HUES48 (cell line): ENCODE data around the gene ATP2C1.
"Not testable (repeated sequence)": the region's sequence is repeated elsewhere in the genome, so short reads cannot be mapped to it uniquely, and the experiment has no call there.

Source experiments
- H3K27ac ChIP-seq: one replicate; pipeline ENCODE4 v1.7.0; 2013; ENCODE audit warnings: low read depth, low read length, inconsistent platforms
- H3K27me3 ChIP-seq: 2 replicates; pipeline ENCODE4 v1.6.1; 2013; ENCODE audit warnings: mild to moderate bottlenecking, low read length; ENCODE audit not compliant: control insufficient read depth, insufficient read depth
- H3K36me3 ChIP-seq: 2 replicates; pipeline ENCODE4 v1.6.1; 2013; ENCODE audit warnings: low read length; ENCODE audit not compliant: control insufficient read depth, insufficient read depth
- H3K4me1 ChIP-seq: 2 replicates; pipeline ENCODE4 v1.6.1; 2013; ENCODE audit warnings: mild to moderate bottlenecking, low read length; ENCODE audit not compliant: control insufficient read depth, insufficient read depth
- H3K4me3 ChIP-seq: 2 replicates; pipeline ENCODE4 v1.5.1; 2013; ENCODE audit warnings: mild to moderate bottlenecking, low read depth, low read length
- H3K9ac ChIP-seq: 2 replicates; pipeline ENCODE4 v1.6.1; 2013; ENCODE audit warnings: mild to moderate bottlenecking, low read depth, low read length, moderate library complexity
- H3K9me3 ChIP-seq: 2 replicates; pipeline ENCODE4 v1.6.1; 2013; ENCODE audit warnings: low read length; ENCODE audit not compliant: control insufficient read depth, insufficient read depth

ATP2C1 gene

GRCh38 chr3:131042271-131042985 is 148.5 kb downstream of the ATP2C1 start:
- not testable (repeated sequence) for H3K4me3 ChIP-seq, H3K4me1 ChIP-seq, H3K9me3 ChIP-seq, H3K36me3 ChIP-seq, H3K27ac ChIP-seq, H3K9ac ChIP-seq, H3K27me3 ChIP-seq

- Histone ChIP-seq H3K4me3 (no peak overlapping the region), H3K36me3 (no peaks in the 10 kb centered on the region), H3K9me3 (no peaks in the 10 kb centered on the region; the same call in 1 of the 2 replicates), H3K4me1 (no peaks in the 10 kb centered on the region), H3K9ac (no peak overlapping the region), H3K27ac (no peak overlapping the region), H3K27me3 (no peaks in the 10 kb centered on the region)
These were observed 153.7 kb downstream of the ATP2C1 start for GRCh38 chr3:131047582-131047981.

DNA sequence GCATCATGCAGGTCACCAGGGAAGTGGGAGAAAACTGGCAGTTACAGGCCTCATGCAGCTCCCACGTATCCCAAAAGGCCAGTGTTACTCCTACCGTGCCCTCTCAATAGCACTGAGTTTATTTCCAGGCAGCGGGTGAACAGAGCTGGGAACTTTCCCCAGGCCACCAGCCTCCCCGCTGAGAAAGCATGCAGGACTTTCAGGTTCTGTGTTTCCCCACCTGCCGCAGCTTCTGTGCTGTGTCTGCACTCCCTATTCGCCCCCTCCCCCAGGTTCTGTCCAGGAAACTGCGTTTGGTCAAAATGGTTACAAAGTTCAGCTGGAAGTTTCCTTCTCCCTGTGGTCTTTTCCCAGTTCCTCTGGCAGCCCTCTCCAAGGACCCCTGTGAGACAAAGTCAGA is 154.1 kb downstream of the ATP2C1 start:
- Histone ChIP-seq H3K27ac (no peak overlapping the region), H3K9ac (no peak overlapping the region), H3K4me1 (no peaks in the 10 kb centered on the region), H3K9me3 (no peaks in the 10 kb centered on the region; the same call in 1 of the 2 replicates), H3K27me3 (no peaks in the 10 kb centered on the region), H3K4me3 (no peak overlapping the region), H3K36me3 (no peaks in the 10 kb centered on the region)

DNA sequence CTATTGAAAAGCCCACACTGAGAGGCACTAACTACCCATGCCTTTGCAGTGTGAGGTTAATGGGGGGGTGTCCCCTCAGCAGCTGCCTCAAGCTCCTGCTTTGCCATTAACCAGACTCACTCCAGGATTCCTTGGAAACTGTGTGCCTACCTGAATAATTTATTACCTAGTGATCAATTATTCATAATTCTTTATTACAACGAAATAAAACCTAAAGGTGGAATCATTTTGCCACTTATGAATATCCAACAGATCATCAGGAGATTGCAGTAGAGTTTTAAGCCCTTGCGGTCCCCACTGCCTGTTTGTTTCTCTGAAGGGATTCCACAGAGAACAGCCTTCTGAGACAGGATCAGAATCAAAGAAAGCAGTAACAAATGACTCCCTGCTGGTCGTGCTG is 156.1 kb downstream of the ATP2C1 start:
- Histone ChIP-seq H3K9me3 (no peaks in the 10 kb centered on the region; the same call in 1 of the 2 replicates), H3K36me3 (no peaks in the 10 kb centered on the region), H3K4me1 (no peaks in the 10 kb centered on the region), H3K27ac (no peak overlapping the region), H3K27me3 (no peaks in the 10 kb centered on the region), H3K9ac (no peak overlapping the region), H3K4me3 (no peak overlapping the region)

DNA sequence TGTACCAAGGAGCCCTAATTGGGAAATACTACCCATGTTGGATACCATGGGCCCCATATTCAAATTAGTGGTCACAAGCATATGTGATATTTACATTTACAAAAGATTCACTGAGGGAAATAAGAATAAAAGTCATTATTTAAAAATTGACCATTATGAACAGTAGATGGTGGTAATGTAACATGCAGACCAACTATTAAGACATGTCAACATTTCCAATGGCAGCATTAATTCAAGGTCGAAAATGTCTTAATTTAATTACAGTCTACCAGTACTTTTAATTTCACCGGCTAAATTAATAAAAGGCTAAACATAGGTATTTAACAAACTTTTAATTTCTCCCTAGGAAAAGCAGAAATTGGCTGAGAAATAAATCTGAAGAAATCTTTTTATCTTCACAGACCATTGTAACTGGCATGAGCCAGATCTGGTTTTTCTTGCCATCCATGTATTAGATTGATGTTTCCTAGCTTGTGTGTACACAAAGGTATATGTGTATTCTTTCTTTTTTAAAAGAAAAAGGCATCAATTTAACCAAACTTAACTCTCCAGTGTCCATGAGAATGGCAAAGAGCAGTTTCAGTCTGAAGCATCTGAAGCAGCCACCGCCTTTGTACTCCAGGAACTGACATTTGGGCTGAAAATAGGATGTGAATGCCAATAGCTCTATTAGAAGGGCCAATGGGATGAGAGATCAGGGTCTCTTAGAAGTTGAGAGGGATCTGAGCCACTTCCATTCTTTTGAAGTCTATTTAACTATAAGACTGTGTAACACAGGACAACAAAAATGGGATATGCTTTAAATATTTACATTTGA is 159.4 kb downstream of the ATP2C1 start:
- no peaks in the 10 kb centered on the region for H3K4me1 ChIP-seq
- H3K4me3 ChIP-seq, result no peak overlapping the region
- H3K9me3 ChIP-seq, result no peaks in the 10 kb centered on the region
- no peaks in the 10 kb centered on the region for H3K27me3 ChIP-seq
- H3K27ac ChIP-seq, result no peak overlapping the region
- H3K36me3 ChIP-seq, result no peaks in the 10 kb centered on the region
- H3K9ac ChIP-seq, result no peak overlapping the region
